ENCODE results near the gene EXD3.

- no peak for TF ChIP-seq POLR2A (IDR thresholded peaks at IDR 0.05)
- no peak for TF ChIP-seq CTCF (IDR thresholded peaks at IDR 0.05)
Measured at GRCh38 chr9:137429974-137430722, 7.2 kb upstream of the EXD3 start.
